ENCODE data around the gene CAB39.

CAB39 gene

DNA sequence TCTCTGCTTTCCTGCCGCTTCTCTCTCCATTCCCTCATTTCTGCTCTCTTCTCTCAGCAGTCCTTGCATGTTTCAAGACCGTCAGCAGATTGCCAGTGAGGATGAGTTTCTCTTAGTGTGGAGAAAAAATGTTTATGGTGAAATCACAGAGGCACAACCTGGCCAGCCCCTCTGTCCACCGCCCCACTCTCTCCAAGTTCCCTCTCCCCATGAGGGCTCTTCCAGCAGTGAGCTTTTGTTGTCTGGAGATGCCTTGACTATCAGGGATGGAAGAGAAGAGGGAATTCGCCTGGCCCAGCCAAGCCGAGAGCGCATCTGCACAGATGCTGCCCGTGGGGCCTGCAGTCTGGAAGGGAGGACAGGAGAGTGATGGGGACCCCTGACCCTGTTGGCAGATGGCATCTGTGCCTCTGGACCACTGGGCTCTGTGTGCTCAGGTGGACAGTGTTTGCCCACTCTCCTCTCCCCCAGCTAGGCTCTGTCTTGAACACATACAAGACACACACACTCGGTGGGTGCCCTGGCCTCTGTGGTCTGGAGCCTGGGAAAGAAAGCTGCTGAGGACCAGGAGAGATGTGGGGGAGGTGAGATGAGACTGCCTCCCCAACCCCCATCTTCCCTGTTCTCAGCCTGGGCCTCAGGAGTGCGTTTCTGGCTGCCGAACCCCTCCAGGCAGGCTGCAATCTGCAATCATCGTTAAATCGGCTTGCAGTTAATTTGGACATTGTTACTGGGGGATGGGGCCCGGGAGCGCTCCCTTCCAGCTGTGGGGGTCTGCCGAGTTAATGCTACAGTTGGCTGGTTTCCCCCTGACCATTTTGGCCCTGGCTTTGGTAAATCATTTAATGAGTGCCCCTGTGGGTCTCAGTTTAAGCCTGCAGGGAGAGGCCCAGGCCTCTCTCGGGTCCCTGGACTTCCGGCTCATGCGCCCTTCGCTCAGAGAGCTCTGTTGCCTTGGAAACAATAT, 156.6 kb downstream of the CAB39 start:
- TF ChIP-seq CTCF (IDR thresholded peaks at IDR 0.05; ENCODE audit: borderline replicate concordance, control extremely low read depth, extremely low read depth, insufficient read depth, missing control alignments), result no peak
- peak; percentile 5 for DNase-seq (ENCODE audit: low spot score)
- in situ Hi-C loops (cut with MboI; ENCODE audit: low sequenced_read_pairs, unreplicated experiment), result no loop called here

- in situ Hi-C loops (cut with MboI; ENCODE audit: low sequenced_read_pairs, unreplicated experiment), result no loop called here
- DNase-seq (ENCODE audit: low spot score), result peak; percentile 8
- TF ChIP-seq CTCF (IDR thresholded peaks at IDR 0.05; ENCODE audit: borderline replicate concordance, control extremely low read depth, extremely low read depth, insufficient read depth, missing control alignments), result no peak
Observed at GRCh38 chr2:230869914-230870543, 157.4 kb downstream of the CAB39 start.
